ENCODE data around the gene SAMD3.
"Not testable (repeated sequence)": the region's sequence is repeated elsewhere in the genome, so short reads cannot be mapped to it uniquely, and the experiment has no call there.

DNA sequence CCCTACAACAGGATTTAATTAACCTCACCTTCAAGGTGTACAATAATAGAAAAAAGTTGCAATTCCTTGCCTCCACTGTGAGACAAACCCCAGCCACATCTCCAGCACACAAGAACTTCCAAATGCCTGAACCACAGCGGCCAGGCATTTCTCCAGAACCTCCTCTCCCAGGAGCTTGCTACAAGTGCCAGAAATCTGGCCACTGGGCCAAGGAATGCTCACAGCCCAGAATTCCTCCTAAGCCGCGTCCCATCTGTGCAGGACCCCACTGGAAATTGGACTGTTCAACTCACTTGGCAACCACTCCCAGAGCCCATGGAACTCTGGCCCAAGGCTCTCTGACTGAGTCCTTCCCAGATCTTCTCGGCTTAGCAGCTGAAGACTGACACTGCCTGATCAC lies 28.3 kb downstream of the SAMD3 start:
- TF ChIP-seq, protein P1, sequence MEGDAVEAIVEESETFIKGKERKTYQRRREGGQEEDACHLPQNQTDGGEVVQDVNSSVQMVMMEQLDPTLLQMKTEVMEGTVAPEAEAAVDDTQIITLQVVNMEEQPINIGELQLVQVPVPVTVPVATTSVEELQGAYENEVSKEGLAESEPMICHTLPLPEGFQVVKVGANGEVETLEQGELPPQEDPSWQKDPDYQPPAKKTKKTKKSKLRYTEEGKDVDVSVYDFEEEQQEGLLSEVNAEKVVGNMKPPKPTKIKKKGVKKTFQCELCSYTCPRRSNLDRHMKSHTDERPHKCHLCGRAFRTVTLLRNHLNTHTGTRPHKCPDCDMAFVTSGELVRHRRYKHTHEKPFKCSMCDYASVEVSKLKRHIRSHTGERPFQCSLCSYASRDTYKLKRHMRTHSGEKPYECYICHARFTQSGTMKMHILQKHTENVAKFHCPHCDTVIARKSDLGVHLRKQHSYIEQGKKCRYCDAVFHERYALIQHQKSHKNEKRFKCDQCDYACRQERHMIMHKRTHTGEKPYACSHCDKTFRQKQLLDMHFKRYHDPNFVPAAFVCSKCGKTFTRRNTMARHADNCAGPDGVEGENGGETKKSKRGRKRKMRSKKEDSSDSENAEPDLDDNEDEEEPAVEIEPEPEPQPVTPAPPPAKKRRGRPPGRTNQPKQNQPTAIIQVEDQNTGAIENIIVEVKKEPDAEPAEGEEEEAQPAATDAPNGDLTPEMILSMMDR (conservative IDR thresholded peaks at IDR 0.05), result not testable (repeated sequence)
- TF ChIP-seq EZH2 (IDR thresholded peaks at IDR 0.05; ENCODE audit: low read depth), result not testable (repeated sequence)
